HepG2 (cell line): Measurements from ENCODE around the gene C21orf91. TPM values are rescaled to one million over a fixed set of nuclear protein-coding genes. Genes with fewer than 3 reads are reported as not detected.
A peak's percentile ranks its signal among the peaks of the same experiment; 100 is the strongest.

Source experiments
- CREM ChIP-seq, 2 experiments: sonication (generic) in 1 of 2; formaldehyde crosslinking in 1 of 2; IDR thresholded peaks; 2 replicates each; pipeline versions ENCODE4 v1.4.0 to v1.6.1; 2016 to 2020; ENCODE audit warnings: antibody characterized with exemption in 1 of 2, mild to moderate bottlenecking in 1 of 2, missing genetic modification reagents in 1 of 2
- HDAC1 ChIP-seq: sonication (generic); formaldehyde crosslinking; IDR thresholded peaks from 2 replicates; pipeline ENCODE4 v1.5.1; 2020; ENCODE audit warnings: mild to moderate bottlenecking, missing genetic modification reagents
- KDM2A ChIP-seq: sonication (generic); formaldehyde crosslinking; IDR thresholded peaks from 2 replicates; pipeline ENCODE4 v1.4.0; 2020; ENCODE audit warnings: low read depth, missing genetic modification reagents, borderline replicate concordance
- MAF1 ChIP-seq: sonication (generic); formaldehyde crosslinking; IDR thresholded peaks from 2 replicates; pipeline ENCODE4 v1.5.0; 2020; ENCODE audit warnings: missing genetic modification reagents, borderline replicate concordance
- MEIS2 ChIP-seq: sonication (generic); formaldehyde crosslinking; IDR thresholded peaks from 2 replicates; pipeline ENCODE4 v1.9.0; 2021; ENCODE audit warnings: mild to moderate bottlenecking, missing genetic modification reagents
- MZF1 ChIP-seq: sonication (generic); formaldehyde crosslinking; IDR thresholded peaks from 2 replicates; pipeline ENCODE4 v1.8.1; 2023; ENCODE audit warnings: mild to moderate bottlenecking, missing genetic modification reagents, borderline replicate concordance
- NCOR1 ChIP-seq: fragments of 200-600 bp; sonication (generic); IDR thresholded peaks from 2 replicates; pipeline ENCODE4 v1.7.0; 2017; ENCODE audit warnings: antibody characterized with exemption, low read length, borderline replicate concordance
- NKX3-1 ChIP-seq: sonication (generic); formaldehyde crosslinking; IDR thresholded peaks from 2 replicates; pipeline ENCODE4 v1.5.0; 2020; ENCODE audit warnings: missing genetic modification reagents
- NR2F1 ChIP-seq, 2 experiments: fragments of 450-650 bp in 1 of 2; formaldehyde crosslinking in 1 of 2; IDR thresholded peaks; 2 replicates each; pipeline versions ENCODE4 v1.5.0 to v1.6.1; 2016 to 2020; ENCODE audit warnings: mild to moderate bottlenecking in 1 of 2, missing compliant biosample characterization in 1 of 2, missing genetic modification reagents in 1 of 2, moderate library complexity in 1 of 2
- NRL ChIP-seq: sonication (generic); formaldehyde crosslinking; IDR thresholded peaks from 2 replicates; pipeline ENCODE4 v1.5.0; 2020; ENCODE audit warnings: missing genetic modification reagents, mild to moderate bottlenecking, moderate library complexity, borderline replicate concordance
- PHF8 ChIP-seq: sonication (generic); formaldehyde crosslinking; IDR thresholded peaks from 2 replicates; pipeline ENCODE4 v1.5.0; 2020; ENCODE audit warnings: missing genetic modification reagents
- POLR2G ChIP-seq: fragments of 200-400 bp; formaldehyde crosslinking; IDR thresholded peaks from 2 replicates; pipeline ENCODE4 v1.6.1; 2018; ENCODE audit warnings: mild to moderate bottlenecking, low read depth, low read length, moderate library complexity
- SOX13 ChIP-seq, 3 experiments: fragments of 450-650 bp in 1 of 3; sonication (generic) in 1 of 3; formaldehyde crosslinking in 1 of 3; IDR thresholded peaks in 2 of 3; conservative IDR thresholded peaks in 1 of 3; 2 replicates each; pipeline versions ENCODE4 v1.5.0 to v1.6.1; 2016 to 2020; ENCODE audit warnings: antibody characterized with exemption in 1 of 3, mild to moderate bottlenecking in 1 of 3, missing compliant biosample characterization in 1 of 3, missing genetic modification reagents in 1 of 3, moderate library complexity in 1 of 3
- ZBTB42 ChIP-seq: sonication (generic); formaldehyde crosslinking; IDR thresholded peaks from 2 replicates; pipeline ENCODE4 v1.5.0; 2020; ENCODE audit warnings: mild to moderate bottlenecking, missing genetic modification reagents
- ZBTB8A ChIP-seq: sonication (generic); formaldehyde crosslinking; IDR thresholded peaks from 2 replicates; pipeline ENCODE4 v1.4.0; 2020; ENCODE audit warnings: mild to moderate bottlenecking, low read depth, missing genetic modification reagents, borderline replicate concordance
- ZFAT ChIP-seq: sonication (generic); formaldehyde crosslinking; conservative IDR thresholded peaks from 2 replicates; pipeline ENCODE4 v1.8.1; 2023; ENCODE audit warnings: missing genetic modification reagents, inconsistent platforms
- ZNF260 ChIP-seq: sonication (generic); formaldehyde crosslinking; IDR thresholded peaks from 2 replicates; pipeline ENCODE4 v1.4.0; 2020; ENCODE audit warnings: missing genetic modification reagents, low read depth, mild to moderate bottlenecking, borderline replicate concordance
- ZNF501 ChIP-seq: sonication (generic); formaldehyde crosslinking; IDR thresholded peaks from 2 replicates; pipeline ENCODE4 v1.5.1; 2020; ENCODE audit warnings: mild to moderate bottlenecking, moderate library complexity, missing genetic modification reagents
- ZNF589 ChIP-seq: sonication (generic); formaldehyde crosslinking; conservative IDR thresholded peaks from 2 replicates; pipeline ENCODE4 v1.8.0; 2022; ENCODE audit warnings: mild to moderate bottlenecking, moderate library complexity, missing genetic modification reagents
- ZNF678 ChIP-seq: sonication (generic); formaldehyde crosslinking; IDR thresholded peaks from 2 replicates; pipeline ENCODE4 v1.4.0; 2020; ENCODE audit warnings: mild to moderate bottlenecking, missing genetic modification reagents
- ZNF720 ChIP-seq: sonication (generic); formaldehyde crosslinking; IDR thresholded peaks from 2 replicates; pipeline ENCODE4 v1.4.0; 2020; ENCODE audit warnings: missing genetic modification reagents
- ZNF782 ChIP-seq: sonication (generic); formaldehyde crosslinking; IDR thresholded peaks from 2 replicates; pipeline ENCODE4 v1.4.0; 2020; ENCODE audit warnings: missing genetic modification reagents, mild to moderate bottlenecking, borderline replicate concordance
- ZNF788 ChIP-seq: sonication (generic); formaldehyde crosslinking; IDR thresholded peaks from 2 replicates; pipeline ENCODE4 v1.5.0; 2020; ENCODE audit warnings: mild to moderate bottlenecking, missing genetic modification reagents, borderline replicate concordance
- polyA plus RNA-seq, 8 experiments: library from polyadenylated mRNA; depleted of rRNA in 3 of 8; stranded (reverse) in 7 of 8; unstranded in 1 of 8; fragments of >200 nt; fragmentation: Illumina TruSeq in 4 of 8; extraction: Trizol in 4 of 8; gene quantifications; 2 replicates each; pipeline versions ENCODE4 v1.2.1 to v1.2.3, GENCODE V29; 2011 to 2016; ENCODE audit warnings: low read depth in 4 of 8, missing spikeins in 1 of 8, mixed read lengths in 1 of 8; ENCODE audit not compliant: insufficient read depth in 1 of 8
- total RNA-seq, 5 experiments: library from RNA; depleted of rRNA; stranded (reverse); fragments of >200 nt; fragmentation: Illumina TruSeq; extraction: Trizol; gene quantifications; 2 replicates each; pipeline ENCODE4 v1.2.3, GENCODE V29; 2016; ENCODE audit warnings: low read depth in 1 of 5
- TF ChIP-seq, protein P1 (sequence below): sonication (generic); formaldehyde crosslinking; IDR thresholded peaks from 2 replicates; pipeline ENCODE4 v1.5.0; 2020; ENCODE audit warnings: missing genetic modification reagents
- TF ChIP-seq, protein P2 (sequence below): IDR thresholded peaks from 2 replicates; pipeline ENCODE4 v1.6.1; 2018; ENCODE audit warnings: missing genetic modification reagents, mild to moderate bottlenecking, missing compliant biosample characterization
- TF ChIP-seq, protein P3 (sequence below): sonication (generic); formaldehyde crosslinking; IDR thresholded peaks from 2 replicates; pipeline ENCODE4 v1.4.0; 2020; ENCODE audit warnings: missing genetic modification reagents, mild to moderate bottlenecking, borderline replicate concordance
- TF ChIP-seq, protein P4 (sequence below): sonication (generic); formaldehyde crosslinking; conservative IDR thresholded peaks from 2 replicates; pipeline ENCODE4 v1.4.0; 2020; ENCODE audit warnings: missing genetic modification reagents

Gene C21orf91
- total and polyA plus RNA-seq, 2 of the 13 experiments (the other 11 are each of a cell fraction or from before 2014, with no cell fraction given): 2.9 to 7.8 TPM

DNA sequence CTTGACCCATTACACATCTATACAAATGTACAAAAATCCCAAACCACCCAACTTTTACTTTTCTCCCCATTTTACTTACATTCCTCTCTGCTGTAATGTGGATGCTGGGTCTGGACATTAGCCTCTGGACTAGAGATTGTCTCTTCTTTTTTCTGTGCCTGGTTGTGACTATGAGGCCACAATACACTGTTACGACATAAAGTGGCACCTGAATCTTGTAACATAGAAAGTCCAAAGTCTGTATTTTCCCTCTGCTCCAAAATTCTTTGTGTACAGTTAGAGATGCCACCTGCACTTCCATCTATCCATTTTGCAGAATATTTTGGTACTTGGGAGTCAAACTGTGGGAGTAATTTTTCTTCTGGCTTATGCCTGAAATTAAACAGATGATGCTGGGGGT lies 22.7 kb downstream of the C21orf91 start (continued):
- TF ChIP-seq, protein P1, sequence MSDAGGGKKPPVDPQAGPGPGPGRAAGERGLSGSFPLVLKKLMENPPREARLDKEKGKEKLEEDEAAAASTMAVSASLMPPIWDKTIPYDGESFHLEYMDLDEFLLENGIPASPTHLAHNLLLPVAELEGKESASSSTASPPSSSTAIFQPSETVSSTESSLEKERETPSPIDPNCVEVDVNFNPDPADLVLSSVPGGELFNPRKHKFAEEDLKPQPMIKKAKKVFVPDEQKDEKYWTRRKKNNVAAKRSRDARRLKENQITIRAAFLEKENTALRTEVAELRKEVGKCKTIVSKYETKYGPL (CRISPR knock-in tag): no peak
- TF ChIP-seq HDAC1 (CRISPR knock-in tag): no peak
- TF ChIP-seq ZBTB8A (CRISPR knock-in tag): no peak
- no peak for TF ChIP-seq POLR2G
- no peak for TF ChIP-seq MAF1 (CRISPR knock-in tag)
- TF ChIP-seq NRL (CRISPR knock-in tag): no peak
- no peak for TF ChIP-seq SOX13 (IDR thresholded peaks at IDR 0.05)
- TF ChIP-seq SOX13 (CRISPR knock-in tag; conservative IDR thresholded peaks at IDR 0.05 in 1 of 2, IDR thresholded peaks at IDR 0.05 in 1 of 2): peak in 1 of 2 experiments; percentile 71; a peak in 1 of 4 replicates
- TF ChIP-seq KDM2A (CRISPR knock-in tag): no peak
- TF ChIP-seq, protein P2, sequence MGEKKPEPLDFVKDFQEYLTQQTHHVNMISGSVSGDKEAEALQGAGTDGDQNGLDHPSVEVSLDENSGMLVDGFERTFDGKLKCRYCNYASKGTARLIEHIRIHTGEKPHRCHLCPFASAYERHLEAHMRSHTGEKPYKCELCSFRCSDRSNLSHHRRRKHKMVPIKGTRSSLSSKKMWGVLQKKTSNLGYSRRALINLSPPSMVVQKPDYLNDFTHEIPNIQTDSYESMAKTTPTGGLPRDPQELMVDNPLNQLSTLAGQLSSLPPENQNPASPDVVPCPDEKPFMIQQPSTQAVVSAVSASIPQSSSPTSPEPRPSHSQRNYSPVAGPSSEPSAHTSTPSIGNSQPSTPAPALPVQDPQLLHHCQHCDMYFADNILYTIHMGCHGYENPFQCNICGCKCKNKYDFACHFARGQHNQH (CRISPR knock-in tag): no peak
- TF ChIP-seq, protein P3, sequence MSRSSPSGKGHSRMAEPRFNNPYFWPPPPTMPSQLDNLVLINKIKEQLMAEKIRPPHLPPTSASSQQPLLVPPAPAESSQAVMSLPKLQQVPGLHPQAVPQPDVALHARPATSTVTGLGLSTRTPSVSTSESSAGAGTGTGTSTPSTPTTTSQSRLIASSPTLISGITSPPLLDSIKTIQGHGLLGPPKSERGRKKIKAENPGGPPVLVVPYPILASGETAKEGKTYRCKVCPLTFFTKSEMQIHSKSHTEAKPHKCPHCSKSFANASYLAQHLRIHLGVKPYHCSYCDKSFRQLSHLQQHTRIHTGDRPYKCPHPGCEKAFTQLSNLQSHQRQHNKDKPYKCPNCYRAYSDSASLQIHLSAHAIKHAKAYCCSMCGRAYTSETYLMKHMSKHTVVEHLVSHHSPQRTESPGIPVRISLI: no peak
- no peak for TF ChIP-seq ZFAT
- TF ChIP-seq PHF8: no peak
- TF ChIP-seq MZF1 (CRISPR knock-in tag): no peak
- TF ChIP-seq, protein P4, sequence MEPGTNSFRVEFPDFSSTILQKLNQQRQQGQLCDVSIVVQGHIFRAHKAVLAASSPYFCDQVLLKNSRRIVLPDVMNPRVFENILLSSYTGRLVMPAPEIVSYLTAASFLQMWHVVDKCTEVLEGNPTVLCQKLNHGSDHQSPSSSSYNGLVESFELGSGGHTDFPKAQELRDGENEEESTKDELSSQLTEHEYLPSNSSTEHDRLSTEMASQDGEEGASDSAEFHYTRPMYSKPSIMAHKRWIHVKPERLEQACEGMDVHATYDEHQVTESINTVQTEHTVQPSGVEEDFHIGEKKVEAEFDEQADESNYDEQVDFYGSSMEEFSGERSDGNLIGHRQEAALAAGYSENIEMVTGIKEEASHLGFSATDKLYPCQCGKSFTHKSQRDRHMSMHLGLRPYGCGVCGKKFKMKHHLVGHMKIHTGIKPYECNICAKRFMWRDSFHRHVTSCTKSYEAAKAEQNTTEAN: no peak
- TF ChIP-seq ZNF782 (CRISPR knock-in tag): no peak
- no peak for TF ChIP-seq ZNF720 (CRISPR knock-in tag)
- no peak for TF ChIP-seq NR2F1 (CRISPR knock-in tag; IDR thresholded peaks at IDR 0.05)
- no peak for TF ChIP-seq ZNF501 (CRISPR knock-in tag)
- peak; percentile 71 for TF ChIP-seq NCOR1
- no peak for TF ChIP-seq ZNF788 (CRISPR knock-in tag)
- TF ChIP-seq ZNF589 (CRISPR knock-in tag): no peak
- no peak for TF ChIP-seq ZNF678
- no peak for TF ChIP-seq ZBTB42 (CRISPR knock-in tag)
- TF ChIP-seq ZNF260 (CRISPR knock-in tag): no peak
- no peak for TF ChIP-seq NKX3-1 (CRISPR knock-in tag)
- peak; percentile 29; the same call in 1 of the 2 replicates for TF ChIP-seq CREM (IDR thresholded peaks at IDR 0.05)
- TF ChIP-seq CREM (CRISPR knock-in tag; IDR thresholded peaks at IDR 0.05): no peak
- no peak for TF ChIP-seq MEIS2
